Left ventricle myocardium superior (tissue), 1 donor: ENCODE data around the gene LRP11. TPM values are rescaled to one million over a fixed set of nuclear protein-coding genes. Genes with fewer than 3 reads are reported as not detected.
A peak's percentile ranks its signal among the peaks of the same experiment; 100 is the strongest.

Experiments used
- ATAC-seq: fragments of 200-7000 bp; cut with Tn5 transposase; one replicate; pipeline ENCODE4 v1.9.1; 2020; ENCODE audit warnings: mild to moderate bottlenecking, moderate library complexity
- DNase-seq: peaks from one replicate; pipeline ENCODE4 v3.0.0-alpha.2; 2020
- intact Hi-C: fragments of 100-400 bp; cut with micrococcal nuclease; formaldehyde crosslinking; loops from one replicate; pipeline ENCODE4 v1.11.0; 2022
- total RNA-seq: library from RNA; stranded (reverse); fragmentation: NEBNext Ultra II Directional; extraction: Animal tissue kit (Norgen Biotek cat#: 25700); gene quantifications from one replicate; pipeline ENCODE4 v1.2.1, GENCODE V29; 2021
- donor health status: DM: no; HTN: yes; CAD: no; lungs with severe emphysema.

The LRP11 gene
- total RNA-seq, 1 donor from 2014 or later, result 21.5 TPM

- DNase-seq (no peak), ATAC-seq (no peak)
- intact Hi-C loops, result no loop called here
Measured at GRCh38 chr6:149830731-149831307, 33.3 kb downstream of the LRP11 start.

GRCh38 chr6:149825292-149825691 lies 38.9 kb downstream of the LRP11 start:
- ATAC-seq (no peak), DNase-seq (no peak)
- intact Hi-C loops, result no loop called here

GRCh38 chr6:149823013-149823412 lies 41.1 kb downstream of the LRP11 start:
- DNase-seq (no peak), ATAC-seq (no peak)
- intact Hi-C loops, result no loop called here

DNA sequence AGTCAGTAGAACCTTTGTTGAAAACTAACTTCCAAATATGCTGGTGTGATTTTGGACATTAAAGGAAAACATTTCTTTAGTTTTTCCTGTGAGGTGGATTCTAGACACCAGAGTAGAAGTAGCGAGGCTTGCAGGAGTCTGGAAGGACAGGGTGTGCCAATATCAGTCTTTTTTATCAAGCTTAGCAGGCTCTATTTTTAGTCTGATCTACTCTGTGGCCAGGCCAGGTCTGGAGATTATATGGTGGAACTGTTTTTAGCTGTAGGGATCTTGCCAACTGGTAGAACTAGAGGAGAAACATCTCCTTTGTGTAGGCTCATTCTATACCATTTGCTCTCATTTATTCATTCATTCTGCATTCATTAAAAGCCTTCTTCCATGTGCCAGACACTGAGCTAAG lies 42.7 kb downstream of the LRP11 start:
- peak; percentile 92 for ATAC-seq
- DNase-seq, result no peak
- intact Hi-C loops, result no loop called here

DNA sequence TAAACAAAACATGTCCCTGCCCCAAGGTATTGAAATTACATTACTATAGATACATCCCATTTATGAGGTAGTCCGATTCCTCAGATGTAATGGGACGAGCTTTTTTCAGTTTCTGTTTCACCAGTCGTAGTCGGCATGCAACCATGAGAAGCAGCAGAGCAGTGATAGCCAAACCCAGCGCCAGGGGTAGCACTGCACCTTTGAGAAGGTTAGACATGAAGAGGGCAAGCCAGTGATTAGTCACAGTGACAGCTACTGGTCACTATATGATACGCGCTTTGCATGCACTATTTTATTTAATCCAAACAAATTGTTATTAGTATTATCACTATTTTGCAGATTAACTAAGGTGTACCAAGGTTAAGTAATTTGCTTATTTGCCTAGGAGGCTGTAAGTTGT lies 43.7 kb downstream of the LRP11 start:
- DNase-seq, result no peak
- peak; percentile 68 for ATAC-seq
- intact Hi-C loops, result no loop called here

DNA sequence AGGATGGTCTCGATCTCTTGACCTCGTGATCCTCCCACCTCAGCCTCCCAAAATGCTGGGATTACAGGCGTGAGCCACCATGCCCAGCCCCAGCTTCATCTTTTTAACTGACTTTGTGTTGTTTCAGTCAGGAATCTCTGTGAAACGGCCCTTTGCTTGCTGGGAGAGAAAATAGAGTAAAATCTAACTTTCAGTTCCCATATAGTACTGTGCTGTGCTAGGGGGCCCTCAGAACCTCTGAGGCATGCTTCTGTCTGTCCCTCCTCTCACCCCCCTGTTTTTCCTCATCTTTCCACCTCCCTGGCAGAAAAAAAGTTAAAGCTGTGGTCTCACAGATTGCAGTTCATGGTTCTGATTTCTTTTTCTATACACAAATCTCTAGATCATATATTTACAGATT lies 48.4 kb downstream of the LRP11 start:
- ATAC-seq (no peak), DNase-seq (no peak)
- intact Hi-C loops, result no loop called here

- intact Hi-C loops, result no loop called here
Measured at GRCh38 chr6:149813351-149813750, 50.8 kb downstream of the LRP11 start.

GRCh38 chr6:149809798-149810197 lies 54.4 kb downstream of the LRP11 start:
- intact Hi-C loops, result no loop called here
- ATAC-seq, result no peak
- no peak for DNase-seq

More at GRCh38 chr6:149813351-149813750, 50.8 kb downstream of the LRP11 start:
- no peak for DNase-seq
- ATAC-seq, result no peak

GRCh38 chr6:149806127-149806526 lies 58.0 kb downstream of the LRP11 start:
- intact Hi-C loops, result no loop called here
- ATAC-seq, result no peak
- DNase-seq, result no peak

DNA sequence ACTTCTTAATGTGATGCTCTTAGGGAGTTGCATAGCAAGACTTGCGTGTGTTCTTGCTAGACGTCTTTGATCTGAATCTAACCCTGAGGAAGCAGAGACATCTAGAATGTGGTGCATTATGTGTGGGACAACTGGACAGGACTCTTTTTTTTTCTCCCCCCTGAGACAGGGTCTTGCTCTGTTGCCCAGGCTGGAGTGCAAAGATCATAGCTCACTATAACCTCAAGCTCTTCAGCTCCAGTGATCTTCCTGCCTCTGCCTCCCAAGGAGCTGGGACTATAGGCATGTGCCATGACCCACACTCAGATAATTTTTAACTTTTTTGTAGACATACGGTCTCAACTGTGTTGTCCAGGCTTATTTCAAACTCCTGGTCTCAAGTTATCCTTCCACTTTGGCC lies 80.6 kb downstream of the LRP11 start:
- intact Hi-C loops, result no loop called here
- DNase-seq (no peak), ATAC-seq (no peak)

DNA sequence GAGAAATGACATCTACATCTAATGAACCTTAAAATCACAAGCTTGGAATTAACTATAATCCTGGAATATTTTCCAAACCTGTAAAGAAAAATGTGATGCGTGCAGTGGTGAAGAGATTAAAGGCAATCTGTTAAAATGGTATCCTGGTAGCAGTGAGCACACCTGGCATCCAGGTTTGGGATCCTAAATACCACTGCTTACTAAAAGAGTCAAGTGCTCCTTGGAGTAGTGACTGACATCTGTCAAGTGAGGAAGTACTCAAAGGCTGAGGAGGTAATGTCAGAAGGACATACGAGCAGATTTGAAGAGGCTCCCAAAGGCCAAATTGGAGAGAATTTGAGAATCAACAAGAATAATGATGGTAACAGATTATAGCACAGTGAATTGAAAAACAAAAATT lies 81.8 kb downstream of the LRP11 start:
- DNase-seq (no peak), ATAC-seq (no peak)
- intact Hi-C loops, result no loop called here

GRCh38 chr6:149781715-149782114 lies 82.4 kb downstream of the LRP11 start:
- DNase-seq, result no peak
- no peak for ATAC-seq

DNA sequence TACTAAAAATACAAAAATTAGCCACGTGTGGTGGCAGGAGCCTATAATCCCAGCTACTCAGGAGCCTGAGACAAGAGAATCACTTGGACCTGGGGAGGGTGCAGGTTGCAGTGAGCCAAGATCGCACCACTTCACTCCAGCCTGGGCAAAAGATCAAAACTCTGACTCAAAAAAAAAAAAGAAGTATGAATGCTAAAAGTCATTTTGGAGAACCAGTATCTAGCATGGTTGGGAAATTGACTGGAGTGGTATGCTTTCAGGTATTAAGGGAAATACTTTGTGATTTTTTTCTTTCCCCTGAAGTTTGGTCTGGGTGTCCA lies 84.6 kb downstream of the LRP11 start:
- no peak for DNase-seq
- intact Hi-C loops, result no loop called here
- ATAC-seq, result peak; percentile 90

More at GRCh38 chr6:149781715-149782114, 82.4 kb downstream of the LRP11 start:
- intact Hi-C loops, result no loop called here

DNA sequence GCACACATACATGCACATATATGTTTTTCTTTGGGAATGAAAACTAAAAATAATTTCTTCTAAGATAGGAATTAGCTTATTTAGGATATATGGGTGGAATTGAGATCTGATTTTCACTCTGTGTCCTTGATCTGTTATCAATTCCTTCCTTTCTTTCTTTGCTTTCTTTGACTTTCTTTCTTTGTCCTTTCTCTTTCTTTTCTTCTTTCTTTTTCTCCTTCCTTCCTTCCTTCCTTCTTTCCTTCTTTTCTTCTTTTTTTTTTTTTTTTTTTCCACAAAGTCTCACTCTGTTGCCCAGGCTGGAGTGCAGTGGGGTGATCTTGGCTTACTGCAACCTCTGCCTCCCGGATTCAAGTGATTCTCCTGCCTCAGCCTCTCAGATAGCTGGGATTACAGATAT lies 86.5 kb downstream of the LRP11 start:
- intact Hi-C loops, result no loop called here
- ATAC-seq (no peak), DNase-seq (no peak)

DNA sequence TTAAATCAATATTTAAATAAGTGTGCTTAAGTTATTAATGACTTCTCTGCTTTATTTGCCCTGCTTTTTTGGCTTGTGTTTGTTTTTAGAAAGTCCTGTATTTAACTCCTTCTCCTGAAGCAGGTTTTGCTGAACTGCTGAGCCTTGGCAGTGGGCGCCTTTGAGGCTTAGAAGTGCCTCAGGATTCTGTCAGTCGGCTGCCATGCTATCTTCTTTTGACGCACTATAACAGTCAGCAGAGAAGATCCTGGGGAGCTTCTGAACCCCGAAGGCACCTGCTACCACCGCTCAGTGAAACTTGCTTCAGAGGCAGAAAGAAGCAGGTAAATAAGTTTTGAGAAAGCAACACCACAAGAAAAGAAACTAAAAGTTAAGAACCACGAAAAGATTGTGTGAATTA lies 92.2 kb downstream of the LRP11 start:
- intact Hi-C loops, result no loop called here
- no peak for DNase-seq
- peak; percentile 55 for ATAC-seq

DNA sequence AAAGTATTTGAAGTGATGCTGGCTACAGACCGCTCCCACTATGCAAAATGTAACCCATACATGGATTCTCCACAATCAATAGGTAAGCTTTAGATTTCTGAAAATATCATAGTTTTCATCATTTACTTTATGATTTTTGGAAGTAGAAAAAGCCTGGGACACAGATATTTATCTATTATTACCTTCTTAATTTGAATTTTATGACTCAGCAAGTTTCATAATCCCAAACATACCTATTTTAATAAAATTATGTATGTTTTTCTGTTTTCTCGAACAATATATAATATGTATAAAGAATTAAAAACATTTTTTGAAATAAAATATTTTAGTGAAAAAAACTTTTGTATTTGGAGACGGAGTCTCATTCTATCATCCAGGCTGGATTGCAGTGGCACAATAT lies 93.0 kb downstream of the LRP11 start:
- ATAC-seq (no peak), DNase-seq (no peak)
- intact Hi-C loops, result no loop called here

DNA sequence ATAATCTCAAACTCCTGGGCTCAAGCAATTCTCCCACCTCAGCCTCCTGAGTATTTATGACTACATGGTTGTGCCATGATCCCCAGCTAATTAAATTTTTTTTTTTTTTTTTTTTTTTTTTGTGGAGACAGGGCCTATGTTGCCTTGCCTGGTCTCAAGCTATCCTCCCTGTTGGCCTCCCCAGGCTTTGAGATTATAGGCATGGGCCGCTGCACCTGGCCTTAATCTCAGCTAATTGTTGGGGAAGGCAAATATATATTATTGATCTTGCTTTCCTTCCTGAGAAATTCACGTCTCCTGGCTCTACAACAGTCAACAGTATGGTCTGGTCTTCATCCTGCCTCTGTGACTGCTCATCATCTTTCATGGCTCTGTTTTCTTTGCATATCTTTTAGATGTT lies 94.5 kb downstream of the LRP11 start:
- intact Hi-C loops, result no loop called here
- ATAC-seq, result no peak
- no peak for DNase-seq

Other genes starting within 250 kb of the LRP11 start
- gene KATNA1, start 215.6 kb downstream of the LRP11 start, total RNA-seq, result 9.5 TPM
- 12.2 TPM for gene LATS1, start 146.3 kb downstream of the LRP11 start, total RNA-seq
- 30.1 TPM for gene NUP43, start 117.8 kb downstream of the LRP11 start, total RNA-seq
- 171 TPM for gene PCMT1, start 114.6 kb downstream of the LRP11 start, total RNA-seq
- gene RAET1E, start 33.8 kb upstream of the LRP11 start, total RNA-seq, result 0.79 TPM
- gene RAET1G, start 58.8 kb upstream of the LRP11 start, total RNA-seq, result 0.32 TPM
- gene ULBP2, start 77.7 kb upstream of the LRP11 start, total RNA-seq, result 0.84 TPM
- 0.17 TPM for gene ULBP1, start 99.6 kb upstream of the LRP11 start, total RNA-seq
- gene RAET1L, start 161.2 kb upstream of the LRP11 start, total RNA-seq, result not detected
- gene ULBP3, start 204.8 kb upstream of the LRP11 start, total RNA-seq, result 1.1 TPM